Stimulated activated CD8-positive, alpha-beta memory T cell treated with anti-CD3 and anti-CD28 coated beads, Interleukin-4, amount 100 ng/mL, for 1 hour (primary cell): ENCODE data around the gene PLEKHO2.

Source experiments
- DNase-seq, 2 donors: peaks; one replicate each; pipeline ENCODE4 v3.0.0-alpha.2; 2020; ENCODE audit warnings: low read depth in 2 of 2, low spot score in 1 of 2

PLEKHO2 gene

DNA sequence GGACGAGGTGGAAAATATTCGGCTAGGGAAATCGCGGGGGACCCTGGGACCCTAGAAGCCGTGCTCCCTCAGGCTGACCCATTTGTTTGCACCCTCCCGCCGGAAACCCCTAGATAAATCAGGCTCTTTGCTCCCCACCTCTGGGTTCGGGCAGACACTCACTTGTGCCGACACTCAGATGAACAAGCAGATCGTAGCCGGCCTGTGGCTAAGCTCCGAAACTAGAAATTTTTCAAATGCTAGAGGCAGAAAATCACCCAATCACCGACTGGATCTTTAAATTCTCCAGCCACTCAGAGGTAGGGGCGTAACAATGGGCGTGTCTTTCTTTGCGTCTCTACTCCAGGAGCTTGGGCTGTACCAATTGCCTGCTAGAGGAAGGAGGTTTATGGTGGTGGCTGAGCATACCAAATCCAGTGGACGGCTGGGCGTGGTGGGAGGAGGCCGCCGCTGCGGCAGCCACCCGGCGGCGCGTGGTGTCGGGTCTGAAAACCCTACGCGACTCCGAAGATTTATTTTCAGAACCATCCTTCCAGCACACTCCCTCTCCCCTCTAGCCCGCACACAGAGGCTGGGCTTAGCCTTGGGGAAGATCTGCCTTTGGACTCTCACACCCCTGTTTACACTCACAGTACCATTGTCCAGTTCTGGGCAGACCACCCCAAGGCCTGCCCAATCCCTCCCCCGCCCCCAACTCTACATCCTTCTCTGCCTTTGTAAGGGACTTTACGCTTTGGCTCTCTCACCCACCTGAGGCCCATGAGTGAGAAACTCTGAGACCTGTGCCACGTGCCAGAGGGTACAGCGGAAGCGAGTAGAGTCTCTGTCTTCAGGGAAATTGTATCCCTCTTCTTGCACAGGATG is 16.1 kb upstream of the PLEKHO2 start, which contains the start of gene PIF1:
Gene PIF1 (minus strand): TSS at position 217 of the 864 bp plus-strand sequence. CDS start 1,312 bp downstream, outside the sequence.
- peak; percentile 55 to 71 for DNase-seq

DNA sequence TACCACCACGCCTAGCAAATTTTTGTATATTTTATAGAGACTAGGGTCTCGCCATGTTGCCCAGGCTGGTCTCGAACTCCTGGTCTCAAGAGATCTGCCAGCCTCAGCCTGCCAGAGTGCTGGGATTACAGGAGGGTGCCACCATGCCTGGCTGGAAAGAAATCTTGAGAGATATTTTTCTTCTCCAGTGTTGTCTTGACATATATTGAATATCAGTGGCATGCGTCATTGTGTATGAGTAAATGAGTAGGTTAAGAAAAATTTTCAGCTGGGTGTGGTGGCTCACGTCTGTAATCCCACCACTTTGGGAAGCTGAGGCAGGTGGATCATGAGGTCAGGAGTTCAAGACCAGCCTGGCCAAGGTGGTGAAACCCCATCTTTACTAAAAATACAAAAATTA is 12.7 kb upstream of the PLEKHO2 start:
- DNase-seq, result no peak

DNA sequence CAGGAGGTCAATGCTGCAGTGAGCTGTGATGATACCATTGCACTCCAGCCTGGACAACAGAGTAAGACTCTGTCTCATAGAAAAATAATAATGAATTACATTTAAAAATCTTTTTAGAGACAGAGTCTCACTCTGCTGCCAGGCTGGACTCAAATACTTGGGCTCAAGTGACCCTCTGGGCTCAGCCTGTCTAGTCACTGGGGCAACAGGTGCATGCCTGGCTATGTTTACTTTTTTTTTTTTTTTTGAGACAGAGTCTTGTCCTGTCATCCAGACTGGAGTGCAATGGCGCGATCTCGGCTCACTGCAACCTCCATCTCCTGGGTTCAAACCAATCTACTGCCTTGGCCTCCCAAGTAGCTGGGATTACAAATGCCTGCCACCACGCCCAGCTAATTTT is 8.0 kb upstream of the PLEKHO2 start:
- no peak for DNase-seq

DNA sequence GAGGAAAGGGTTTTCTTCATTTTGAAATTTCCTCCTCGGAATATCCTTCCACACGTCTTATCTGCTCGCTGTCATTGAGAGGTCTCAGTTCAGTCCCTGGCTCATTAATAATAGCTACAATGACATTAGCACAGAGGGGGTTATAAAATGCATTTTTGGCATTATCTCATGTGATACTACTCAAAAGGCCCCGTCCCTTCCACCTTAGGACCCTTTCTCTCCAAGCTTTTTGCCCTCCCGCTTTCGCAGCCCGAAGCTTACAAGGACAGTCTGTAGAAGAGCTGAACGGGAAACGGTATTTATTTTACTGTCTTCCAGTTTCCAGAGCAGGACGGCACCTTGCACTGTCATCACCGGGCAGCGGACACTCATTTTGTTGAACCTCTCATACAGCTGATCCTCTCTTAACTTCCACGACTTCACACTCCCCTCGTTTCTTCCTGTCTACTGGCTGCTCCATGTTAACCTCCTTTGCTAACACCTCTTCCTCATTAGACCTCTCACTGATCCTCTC is 5.6 kb upstream of the PLEKHO2 start:
- no peak for DNase-seq

DNA sequence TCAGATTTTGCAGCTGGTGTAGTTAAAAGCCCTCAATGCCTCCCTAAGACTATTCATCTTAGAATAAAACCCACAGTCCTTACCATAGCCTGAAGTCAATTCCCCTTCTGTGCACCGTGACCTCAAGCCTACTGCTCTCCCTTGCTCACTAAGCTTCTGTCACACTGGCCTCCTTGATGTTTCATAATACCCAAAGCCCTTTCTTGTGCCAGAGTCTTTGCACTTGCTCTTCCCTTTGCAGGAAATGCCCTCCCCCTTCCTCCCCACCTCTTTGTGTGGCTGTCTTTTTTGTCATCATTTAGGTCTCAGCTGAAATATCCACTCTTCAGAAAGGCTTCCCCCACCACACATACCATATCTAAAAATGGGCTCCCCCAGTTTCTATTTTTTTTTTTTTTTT is 4.2 kb upstream of the PLEKHO2 start:
- DNase-seq, result no peak

DNA sequence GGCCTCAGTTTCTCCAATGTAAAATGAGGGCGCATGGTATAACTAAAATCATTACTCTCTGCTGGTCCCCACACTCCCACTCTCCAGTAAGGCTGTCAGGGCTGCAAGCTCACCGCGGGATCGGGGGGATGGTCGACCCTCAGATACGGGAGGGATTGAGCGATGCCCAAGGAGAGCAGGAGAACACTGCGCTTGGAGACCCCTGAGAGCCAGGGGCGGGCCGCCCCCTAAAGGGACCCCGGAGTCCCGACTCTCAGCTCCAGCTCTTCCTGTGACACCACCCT is 713 bp upstream of the PLEKHO2 start:
- no peak for DNase-seq

DNA sequence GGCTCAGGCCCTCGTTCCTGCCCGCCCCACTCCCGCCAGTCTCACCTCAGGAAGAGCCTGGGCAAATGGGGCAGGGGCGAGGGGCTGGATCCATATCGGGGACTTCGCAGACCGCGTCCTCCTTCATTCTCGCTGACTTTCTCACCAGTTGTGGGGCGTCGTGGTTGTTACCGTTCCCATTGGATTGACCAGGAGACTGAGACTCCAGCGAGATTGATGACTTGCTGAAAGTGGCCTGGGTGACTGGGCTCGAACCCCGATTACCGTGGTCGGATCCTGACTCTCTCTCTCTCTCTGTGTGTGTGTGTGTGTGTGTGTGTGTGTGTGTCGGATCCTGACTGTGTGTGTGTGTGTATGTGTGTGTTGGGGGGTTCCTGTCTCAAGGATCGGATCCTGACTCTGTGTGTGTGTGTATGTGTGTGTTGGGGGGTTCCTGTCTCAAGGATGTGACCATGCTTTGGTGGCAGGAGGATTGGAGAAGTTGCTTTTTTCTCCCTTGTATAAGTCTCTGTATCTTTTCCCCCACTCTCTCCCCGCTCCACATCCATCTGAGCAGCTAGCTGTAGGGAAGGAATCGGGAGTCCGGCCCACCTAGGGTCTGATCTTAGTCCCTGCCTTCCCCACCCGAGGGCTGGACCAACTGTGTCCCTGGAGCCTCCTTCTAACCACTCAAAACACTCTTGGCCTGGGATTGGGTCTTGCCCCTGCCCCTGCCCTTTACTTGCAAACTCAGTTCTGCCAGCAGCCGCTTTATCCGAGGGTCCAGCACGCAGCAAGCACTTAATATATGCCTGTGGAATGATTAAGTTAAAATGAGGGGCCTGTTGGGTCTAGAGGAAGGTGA is 603 bp downstream of the PLEKHO2 start:
- no peak for DNase-seq

DNA sequence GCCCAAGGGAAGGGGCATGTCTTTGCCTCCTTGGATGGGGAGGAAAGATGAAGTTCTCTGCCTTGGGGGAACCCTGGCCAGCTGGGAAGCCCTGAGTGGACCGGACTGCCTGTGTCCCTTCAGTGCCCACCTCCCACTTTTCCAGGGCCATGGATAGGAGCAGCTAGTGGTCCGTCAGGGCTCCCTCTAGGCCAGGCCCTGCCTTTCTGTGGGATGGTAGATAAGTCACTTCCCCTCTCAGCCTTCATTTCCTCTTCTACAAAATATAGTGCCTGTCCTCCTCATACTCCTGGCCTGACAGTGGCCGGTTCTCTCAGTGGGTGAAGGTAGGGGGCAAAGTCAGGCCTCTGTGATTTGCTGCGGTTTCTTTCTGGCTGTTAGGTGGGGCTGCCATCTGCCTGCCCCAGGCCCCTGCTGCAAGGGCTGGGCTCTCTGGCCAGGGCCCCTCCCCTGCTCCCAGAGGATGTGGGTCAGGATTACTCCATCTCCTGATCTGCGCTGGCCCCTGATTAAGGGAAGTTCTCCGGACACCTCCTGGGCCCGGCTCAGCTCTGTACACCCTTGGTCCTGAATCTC is 1.4 kb downstream of the PLEKHO2 start:
- no peak for DNase-seq

DNA sequence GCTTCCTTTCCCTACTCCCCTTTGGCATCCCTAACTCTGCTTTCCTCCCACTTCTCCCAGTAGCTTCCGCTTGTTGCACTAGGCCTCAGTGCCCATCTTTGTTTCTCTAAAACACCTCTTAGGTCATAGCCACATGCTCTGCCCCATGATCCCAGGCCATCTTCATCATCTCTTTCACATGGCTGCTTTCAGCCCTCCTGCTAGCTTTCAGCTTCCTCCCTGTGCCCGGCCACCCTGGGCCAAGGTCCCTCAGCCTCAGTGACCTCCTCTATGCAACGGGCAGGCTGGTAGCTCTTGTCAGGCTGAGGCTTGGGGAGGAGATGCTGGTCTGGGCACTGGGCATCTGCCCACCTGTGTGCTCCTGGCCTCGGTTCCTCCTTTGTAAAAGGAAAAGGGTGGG is 2.3 kb downstream of the PLEKHO2 start:
- DNase-seq, result no peak

DNA sequence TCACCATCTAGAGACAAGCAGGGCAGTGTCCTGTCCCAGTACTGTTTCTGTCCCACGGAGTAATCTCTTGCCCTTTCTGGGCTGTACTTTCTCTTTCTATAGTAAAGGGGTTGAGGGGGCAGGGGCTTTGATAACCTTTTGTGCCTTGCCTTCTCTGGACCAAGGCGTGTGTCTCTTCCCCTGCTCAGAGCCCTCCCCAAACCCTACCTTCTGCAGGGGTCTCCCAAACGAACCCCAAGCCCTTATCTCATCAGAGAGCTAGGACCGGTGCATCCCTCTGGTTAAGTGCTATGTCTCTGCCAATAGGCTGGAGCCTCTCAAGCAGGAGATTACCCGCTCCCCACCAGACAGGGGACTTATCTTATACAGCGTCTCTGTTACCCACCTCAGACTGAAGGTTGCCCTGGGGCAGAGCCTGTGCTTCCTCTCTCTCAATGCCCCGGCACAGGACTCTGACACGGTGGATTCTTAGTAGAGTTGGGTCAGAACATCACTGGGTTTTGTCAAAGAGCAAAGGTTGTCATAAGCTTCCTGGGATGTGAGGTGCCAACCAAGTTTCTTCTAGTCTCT is 2.9 kb downstream of the PLEKHO2 start:
- DNase-seq, result no peak

DNA sequence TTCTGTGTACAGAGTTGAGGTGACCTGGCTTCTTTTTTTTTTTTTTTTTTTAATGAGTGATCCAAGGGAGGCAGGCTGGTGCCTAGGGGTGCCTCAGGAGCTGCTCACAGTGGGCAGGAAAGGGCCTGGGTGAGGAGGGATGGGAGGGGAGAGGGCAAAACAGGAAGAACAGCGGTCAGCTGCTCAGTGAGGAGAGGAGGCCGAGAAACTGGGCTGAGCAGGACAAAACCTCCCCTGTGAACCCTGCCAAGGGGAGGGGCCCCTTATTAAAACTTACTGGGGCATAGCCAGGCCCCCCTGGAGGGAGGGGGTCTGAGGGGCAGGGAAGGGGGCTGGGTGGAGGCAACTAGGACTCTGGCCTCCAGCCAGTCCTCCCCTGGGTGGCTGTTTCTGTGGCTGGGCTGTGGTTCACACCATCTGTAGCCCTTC is 3.5 kb downstream of the PLEKHO2 start:
- no peak for DNase-seq

DNA sequence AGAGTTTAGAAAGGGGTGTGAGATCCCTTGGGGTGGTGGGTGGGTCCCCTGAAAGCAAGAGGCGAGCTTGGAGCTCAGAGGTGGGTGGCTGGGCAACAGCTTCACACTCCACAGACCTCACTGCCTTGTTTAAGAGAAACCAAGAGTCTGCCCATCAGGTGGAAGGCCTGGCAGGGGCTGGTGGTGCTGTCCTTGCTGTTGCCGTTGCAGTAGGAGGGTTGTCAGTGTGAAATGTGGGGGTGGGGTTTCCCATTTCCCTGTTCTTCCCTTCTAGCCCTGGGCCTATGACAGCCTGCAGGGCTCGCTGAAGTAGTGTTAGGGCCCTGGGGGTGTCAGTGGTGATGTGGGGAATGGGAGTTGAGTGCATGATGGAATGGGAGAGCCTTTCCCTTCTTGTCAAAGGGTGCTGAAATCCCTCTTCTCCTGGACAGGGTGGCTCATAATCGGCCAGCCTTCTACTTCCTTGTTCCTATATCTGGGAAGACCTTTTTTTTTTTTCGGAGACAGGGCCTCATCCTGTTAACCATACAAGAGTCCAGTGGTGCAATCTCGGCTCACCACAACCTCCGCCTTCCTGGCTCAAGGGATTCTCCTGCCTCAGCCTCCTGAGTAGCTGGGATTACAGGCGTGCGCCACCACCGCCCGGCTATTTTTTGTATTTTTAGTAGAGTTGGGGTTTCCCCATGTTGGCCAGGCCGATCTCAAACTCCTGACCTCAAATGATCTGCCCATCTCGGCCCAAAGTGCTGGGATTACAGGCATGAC is 4.3 kb downstream of the PLEKHO2 start:
- no peak for DNase-seq

DNA sequence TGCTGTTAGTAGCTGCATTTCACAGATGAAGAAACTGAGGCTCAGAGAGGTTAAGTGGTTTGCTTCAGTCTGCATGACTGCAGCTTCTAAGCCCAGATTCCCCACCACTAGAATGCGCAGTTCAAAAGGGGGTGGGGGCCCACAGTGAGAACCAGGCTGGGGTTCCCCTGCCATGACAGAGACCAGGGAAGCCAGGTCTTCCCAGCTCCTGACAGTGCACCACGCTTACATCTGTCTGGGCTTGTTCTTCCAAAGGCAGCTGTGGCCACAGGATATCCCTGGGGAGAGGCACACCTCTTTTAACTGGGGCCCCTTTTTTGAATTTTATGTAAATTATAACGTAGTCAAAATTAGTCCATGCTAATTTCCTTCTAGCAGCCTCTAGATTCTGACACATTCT is 5.3 kb downstream of the PLEKHO2 start:
- DNase-seq, result no peak

DNA sequence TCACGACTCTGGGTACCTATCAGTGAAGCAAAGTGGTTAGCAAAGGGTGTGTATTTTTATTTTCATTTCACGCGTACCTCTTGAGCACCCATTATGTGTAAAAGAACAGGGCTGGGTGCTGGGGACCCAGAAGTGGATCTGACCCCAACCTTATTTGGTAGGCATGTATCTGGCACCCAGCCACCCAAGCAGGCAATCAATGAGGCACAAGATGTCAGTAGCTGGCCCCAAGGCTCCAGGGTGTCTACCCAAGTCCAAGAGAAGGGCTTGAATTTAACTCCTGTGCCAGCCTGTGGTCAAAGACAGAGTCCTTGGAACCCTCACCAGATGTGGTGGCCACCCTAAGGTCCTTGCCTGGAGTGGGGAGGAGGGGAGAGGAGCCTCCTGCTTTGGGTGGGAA is 5.7 kb downstream of the PLEKHO2 start:
- no peak for DNase-seq

DNA sequence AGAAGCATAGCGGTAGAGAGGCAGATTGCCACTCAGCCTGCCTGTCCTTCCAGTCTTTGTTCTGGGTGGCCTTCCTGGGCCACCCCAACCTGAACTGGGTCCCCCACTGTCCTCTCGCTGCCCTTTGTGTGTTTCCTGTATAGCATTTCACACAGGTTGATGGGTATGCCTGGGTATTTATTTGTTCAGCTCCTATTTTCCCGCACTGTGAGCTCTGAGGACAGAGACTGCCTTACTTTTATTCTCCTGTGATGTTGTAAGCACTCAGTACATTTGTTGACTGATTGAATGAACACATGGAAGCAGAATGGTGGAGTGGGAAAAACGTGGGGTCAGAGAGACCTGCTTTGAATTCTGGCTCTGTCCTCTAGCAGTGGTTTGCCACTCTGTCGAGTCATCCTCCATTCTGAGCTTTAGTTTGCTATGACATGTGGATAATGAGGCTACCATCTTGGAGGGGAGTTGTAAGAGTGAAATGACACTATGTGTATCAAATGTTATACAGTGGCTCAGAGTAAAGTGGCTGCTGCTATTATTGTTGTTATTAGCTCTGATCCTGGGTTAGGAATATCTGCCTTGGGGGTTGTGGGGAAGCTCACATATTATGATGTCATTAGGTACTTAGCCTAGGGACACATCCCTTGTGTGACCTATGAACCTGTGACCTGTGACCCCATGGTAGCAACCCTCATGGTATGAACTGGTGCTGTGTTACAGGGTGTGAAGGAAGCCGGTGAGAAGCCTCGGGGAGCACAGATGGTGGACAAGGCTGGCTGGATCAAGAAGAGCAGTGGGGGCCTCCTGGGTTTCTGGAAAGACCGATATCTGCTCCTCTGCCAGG is 6.4 kb downstream of the PLEKHO2 start:
- no peak for DNase-seq

DNA sequence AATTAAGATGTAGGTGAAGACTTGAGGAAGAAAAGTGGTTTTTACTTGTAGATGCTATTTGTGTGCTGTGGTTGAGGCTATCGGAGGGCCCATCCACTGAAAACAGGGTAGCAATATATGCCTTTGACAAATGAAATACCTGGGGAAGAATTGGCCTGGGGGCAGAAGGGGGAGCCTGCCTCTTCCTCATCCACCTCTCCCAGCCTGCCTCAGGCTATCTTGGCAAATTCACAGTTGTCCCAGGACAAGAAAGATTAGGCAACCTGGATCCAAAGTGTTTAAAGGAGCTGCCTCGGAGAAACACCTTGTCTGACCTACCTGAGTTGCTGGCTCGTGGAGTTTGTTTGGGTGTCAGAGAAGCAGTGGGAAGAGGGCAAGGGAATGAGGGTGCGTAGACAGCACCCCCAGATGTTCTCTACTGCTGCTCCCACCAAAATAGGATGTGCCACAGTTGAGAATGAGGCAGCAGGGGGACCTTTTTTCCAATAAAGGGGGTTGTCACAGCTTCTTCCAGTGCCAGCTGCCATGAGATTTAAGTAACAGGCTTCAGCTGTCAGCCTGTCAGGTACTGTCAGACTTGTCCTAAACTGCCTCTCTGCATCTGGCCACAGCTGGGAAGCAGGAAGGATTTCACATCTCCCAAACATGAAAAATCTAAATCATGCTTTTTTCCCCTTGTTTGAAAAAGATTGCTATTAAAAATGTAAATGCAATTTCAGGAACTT is 9.2 kb downstream of the PLEKHO2 start:
- no peak for DNase-seq

DNA sequence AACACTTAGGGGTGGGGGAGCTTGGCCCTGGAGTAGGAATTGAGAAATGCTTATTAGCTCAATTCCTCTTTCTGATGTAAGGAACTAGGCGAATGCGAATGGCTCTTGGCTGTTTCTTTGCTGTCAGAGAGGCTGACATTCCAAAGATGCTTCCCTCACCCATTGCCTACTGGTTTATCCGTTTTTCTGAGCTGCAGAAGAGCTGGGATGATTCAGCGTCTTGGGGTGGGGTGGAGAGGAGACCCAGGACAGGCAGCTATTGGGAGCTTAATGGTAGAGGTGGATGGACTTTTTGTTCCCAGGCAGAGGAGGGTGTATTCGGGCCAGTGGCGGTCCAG is 9.8 kb downstream of the PLEKHO2 start:
- DNase-seq, result no peak

DNA sequence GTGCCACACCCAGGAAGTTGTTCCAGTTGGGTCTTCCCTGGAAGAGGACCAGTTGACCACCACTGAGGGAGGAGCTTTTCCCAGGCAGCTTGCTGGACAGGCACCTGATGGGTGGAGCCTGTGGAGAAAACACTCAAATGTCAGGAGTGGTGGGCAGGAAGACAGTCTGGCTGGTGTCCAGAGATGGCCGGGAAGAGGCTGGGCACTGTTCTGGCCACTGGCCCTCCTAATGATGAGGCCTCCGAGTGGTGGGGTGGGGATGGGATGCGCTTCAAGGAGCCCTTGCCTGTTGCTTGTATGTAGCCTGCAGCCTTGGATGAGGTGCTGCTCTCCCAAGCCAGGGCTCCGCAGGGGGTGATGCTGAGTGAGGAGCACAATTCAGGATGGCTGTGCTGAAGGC is 12.3 kb downstream of the PLEKHO2 start:
- no peak for DNase-seq

DNA sequence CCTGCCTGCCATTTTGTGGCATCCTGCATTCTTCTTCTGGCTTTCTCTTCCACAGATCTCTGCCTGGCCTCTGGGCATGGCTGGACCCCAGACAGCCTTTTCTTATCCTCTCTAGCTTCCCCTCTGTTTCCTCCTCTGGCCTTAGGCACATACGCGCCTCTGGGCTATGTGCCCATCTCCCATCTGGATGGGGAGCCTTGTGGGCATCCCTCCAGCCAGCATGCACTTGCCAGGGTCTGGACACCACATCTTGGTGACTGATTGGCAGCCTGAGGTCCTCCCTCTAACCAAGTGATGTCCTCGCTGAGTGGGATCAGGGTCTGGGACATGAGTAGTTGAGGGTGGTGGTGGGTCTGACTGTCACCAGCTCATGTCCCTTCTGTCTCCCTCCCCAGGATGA is 12.8 kb downstream of the PLEKHO2 start:
- no peak for DNase-seq
